T-helper 17 cell (primary cell): ENCODE measurements around the gene HBM. TPM values are rescaled to one million over a fixed set of nuclear protein-coding genes. Genes with fewer than 3 reads are reported as not detected.
"Not testable (repeated sequence)": the region's sequence is repeated elsewhere in the genome, so short reads cannot be mapped to it uniquely, and the experiment has no call there.

Experiments
- ATAC-seq: fragments of 150-1000 bp; cut with Tn5 transposase; 2 replicates; pipeline ENCODE4 v1.10.0; 2021; ENCODE audit warnings: mild to moderate bottlenecking, moderate library complexity
- DNase-seq, 3 donors: peaks; one replicate each; pipeline versions ENCODE4 v3.0.0 to v3.0.0-alpha.2; 2020 to 2021
- H3K9me3 ChIP-seq: one replicate; pipeline ENCODE4 v1.7.0; 2013; ENCODE audit warnings: low read length, mild to moderate bottlenecking; ENCODE audit not compliant: control insufficient read depth, poor library complexity, severe bottlenecking
- H3K27ac Mint-ChIP-seq: one replicate; pipeline ENCODE4 v1.8.0; 2022; ENCODE audit warnings: mild to moderate bottlenecking, moderate library complexity, mixed read lengths
- H3K27me3 Mint-ChIP-seq: one replicate; pipeline ENCODE4 v1.8.0; 2022; ENCODE audit warnings: mixed read lengths
- H3K36me3 Mint-ChIP-seq: one replicate; pipeline ENCODE4 v1.8.0; 2022; ENCODE audit warnings: low read depth, mixed read lengths
- H3K4me1 Mint-ChIP-seq: one replicate; pipeline ENCODE4 v1.8.0; 2022; ENCODE audit warnings: mild to moderate bottlenecking, mixed read lengths
- H3K4me3 Mint-ChIP-seq: one replicate; pipeline ENCODE4 v1.8.0; 2022; ENCODE audit warnings: mild to moderate bottlenecking, moderate library complexity, mixed read lengths
- total RNA-seq, 4 donors: library from RNA in 2 of 4; stranded (reverse) in 2 of 4; gene quantifications; one replicate each; pipeline ENCODE4 v1.2.3 and lab custom pipeline; 2022 to 2026

The HBM gene
- total RNA-seq, 2 donors from 2014 or later: not detected

DNA sequence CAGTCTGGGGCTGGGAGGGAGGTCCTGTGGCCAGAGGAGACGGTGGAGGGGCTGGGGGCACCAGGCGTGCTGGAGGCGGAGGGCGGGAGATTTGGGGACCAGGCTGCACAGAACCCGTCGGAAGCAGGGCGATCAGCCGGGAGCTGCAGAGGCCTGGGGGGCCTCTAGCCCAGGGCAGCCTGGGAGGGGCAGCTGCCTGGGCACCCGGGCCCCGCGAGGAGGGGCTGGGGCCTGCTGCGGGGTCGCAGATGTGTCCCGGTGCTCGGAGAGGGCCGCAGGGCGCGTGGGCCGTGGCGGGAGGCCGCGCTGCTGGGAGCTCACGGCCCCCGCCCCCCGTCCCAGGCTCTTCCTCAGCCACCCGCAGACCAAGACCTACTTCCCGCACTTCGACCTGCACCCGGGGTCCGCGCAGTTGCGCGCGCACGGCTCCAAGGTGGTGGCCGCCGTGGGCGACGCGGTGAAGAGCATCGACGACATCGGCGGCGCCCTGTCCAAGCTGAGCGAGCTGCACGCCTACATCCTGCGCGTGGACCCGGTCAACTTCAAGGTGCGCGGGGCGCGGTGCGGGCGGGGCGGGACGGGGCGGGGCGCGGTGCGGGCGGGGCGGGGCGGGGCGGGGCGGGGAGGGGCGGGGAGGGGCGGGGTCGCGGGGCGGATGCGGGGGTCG is 12.1 kb upstream of the HBM start:
- Mint-ChIP-seq H3K4me3 (peak overlapping the region; percentile 75), H3K27me3 (peaks cover 41% of the 10 kb centered on the region)
- DNase-seq, H3K27ac Mint-ChIP-seq, H3K4me1 Mint-ChIP-seq, H3K36me3 Mint-ChIP-seq, H3K9me3 ChIP-seq: not testable (repeated sequence)
- ATAC-seq: peak; percentile 41

- Mint-ChIP-seq H3K4me1 (peaks cover 10% of the 10 kb centered on the region), H3K4me3 (peak overlapping the region; percentile 75), H3K36me3 (no peaks in the 10 kb centered on the region), H3K27ac (no peak overlapping the region), H3K27me3 (peaks cover 40% of the 10 kb centered on the region)
- H3K9me3 ChIP-seq: no peaks in the 10 kb centered on the region
- no peak for DNase-seq
- ATAC-seq: no peak
Observed at GRCh38 chr16:154217-155030, 11.4 kb upstream of the HBM start.

DNA sequence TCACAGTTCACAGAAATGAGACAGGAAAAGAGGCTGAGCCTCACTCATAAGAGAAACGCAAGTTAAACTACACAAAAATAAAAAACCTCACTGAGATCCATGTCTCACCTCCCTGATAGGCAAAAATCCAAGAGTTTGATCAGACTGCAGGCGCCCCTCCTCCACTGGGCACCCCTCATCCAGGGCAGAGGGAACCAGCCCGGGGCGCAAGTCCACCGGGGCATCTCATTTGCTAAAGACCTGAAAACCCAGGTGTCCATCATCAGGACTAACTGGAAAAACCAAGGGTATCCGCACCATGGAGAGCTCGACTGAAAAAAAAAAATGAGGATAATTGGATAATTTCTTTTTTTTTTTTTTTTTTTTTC is 10.8 kb upstream of the HBM start:
- Mint-ChIP-seq H3K36me3 (no peaks in the 10 kb centered on the region), H3K4me1 (peaks cover 11% of the 10 kb centered on the region), H3K27ac (no peak overlapping the region), H3K4me3 (peak overlapping the region; percentile 75), H3K27me3 (peaks cover 39% of the 10 kb centered on the region)
- DNase-seq (no peak), ATAC-seq (no peak)
- no peaks in the 10 kb centered on the region for H3K9me3 ChIP-seq

DNA sequence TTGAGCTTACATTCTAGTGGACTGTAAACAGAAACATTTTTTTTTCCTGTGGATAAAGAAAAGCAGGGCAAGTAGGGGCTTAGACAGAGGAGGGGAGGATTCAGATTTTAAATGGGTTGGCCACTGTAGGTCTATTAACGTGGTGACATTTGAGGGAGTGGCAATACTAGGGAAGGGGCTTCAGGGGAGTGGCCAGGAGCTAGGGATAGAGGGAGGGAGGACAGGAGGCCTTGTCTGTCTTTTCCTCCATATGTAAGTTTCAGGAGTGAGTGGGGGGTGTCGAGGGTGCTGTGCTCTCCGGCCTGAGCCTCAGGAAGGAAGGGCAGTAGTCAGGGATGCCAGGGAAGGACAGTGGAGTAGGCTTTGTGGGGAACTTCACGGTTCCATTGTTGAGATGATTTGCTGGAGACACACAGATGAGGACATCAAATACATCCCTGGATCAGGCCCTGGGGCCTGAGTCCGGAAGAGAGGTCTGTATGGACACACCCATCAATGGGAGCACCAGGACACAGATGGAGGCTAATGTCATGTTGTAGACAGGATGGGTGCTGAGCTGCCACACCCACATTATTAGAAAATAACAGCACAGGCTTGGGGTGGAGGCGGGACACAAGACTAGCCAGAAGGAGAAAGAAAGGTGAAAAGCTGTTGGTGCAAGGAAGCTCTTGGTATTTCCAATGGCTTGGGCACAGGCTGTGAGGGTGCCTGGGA is 6.5 kb upstream of the HBM start:
- H3K4me3 Mint-ChIP-seq: no peak overlapping the region
- peaks cover 2% of the 10 kb centered on the region for H3K36me3 Mint-ChIP-seq
- H3K27me3 Mint-ChIP-seq: peaks cover 40% of the 10 kb centered on the region
- H3K4me1 Mint-ChIP-seq: peaks cover 8% of the 10 kb centered on the region
- H3K9me3 ChIP-seq: no peaks in the 10 kb centered on the region
- DNase-seq (no peak), ATAC-seq (no peak)
- H3K27ac Mint-ChIP-seq: no peak overlapping the region

DNA sequence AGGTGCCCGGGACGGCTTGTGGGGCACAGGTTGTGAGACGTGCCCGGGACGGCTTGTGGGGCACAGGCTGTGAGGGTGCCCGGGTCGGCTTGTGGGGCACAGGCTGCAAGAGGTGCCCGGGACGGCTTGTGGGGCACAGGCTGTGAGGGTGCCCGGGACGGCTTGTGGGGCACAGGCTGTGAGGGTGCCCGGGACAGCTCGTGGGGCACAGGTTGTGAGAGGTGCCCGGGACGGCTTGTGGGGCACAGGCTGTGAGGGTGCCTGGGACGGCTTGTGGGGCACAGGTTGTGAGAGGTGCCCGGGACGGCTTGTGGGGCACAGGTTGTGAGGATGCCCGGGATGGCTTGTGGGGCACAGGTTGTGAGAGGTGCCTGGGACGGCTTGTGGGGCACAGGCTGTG is 5.5 kb upstream of the HBM start:
- not testable (repeated sequence) for ATAC-seq, H3K4me3 Mint-ChIP-seq, H3K27ac Mint-ChIP-seq, DNase-seq, H3K36me3 Mint-ChIP-seq, H3K4me1 Mint-ChIP-seq, H3K9me3 ChIP-seq
- H3K27me3 Mint-ChIP-seq: peaks cover 34% of the 10 kb centered on the region

DNA sequence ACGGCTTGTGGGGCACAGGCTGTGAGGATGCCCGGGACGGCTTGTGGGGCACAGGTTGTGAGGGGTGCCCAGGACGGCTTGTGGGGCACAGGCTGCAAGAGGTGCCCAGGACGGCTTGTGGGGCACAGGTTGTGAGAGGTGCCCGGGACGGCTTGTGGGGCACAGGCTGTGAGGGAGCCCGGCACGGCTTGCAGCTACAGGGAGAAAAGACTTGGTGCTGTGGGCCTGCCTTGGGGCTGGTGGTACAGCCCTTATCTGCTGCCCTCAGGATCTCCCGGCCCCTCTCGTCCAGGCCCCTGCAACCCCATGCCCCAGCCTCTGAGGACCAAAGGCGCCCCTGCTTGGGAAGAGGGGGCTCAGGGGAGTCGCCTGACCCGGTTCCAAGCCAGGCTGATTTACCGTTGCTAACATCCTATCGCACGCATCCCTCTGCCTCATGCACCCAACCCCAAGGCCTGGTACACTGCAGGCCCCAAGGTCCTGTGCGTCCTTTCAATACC is 5.0 kb upstream of the HBM start:
- H3K27ac Mint-ChIP-seq: no peak overlapping the region
- H3K36me3 Mint-ChIP-seq: peaks cover 2% of the 10 kb centered on the region
- no peaks in the 10 kb centered on the region for H3K9me3 ChIP-seq
- H3K27me3 Mint-ChIP-seq: peaks cover 29% of the 10 kb centered on the region
- no peak overlapping the region for H3K4me3 Mint-ChIP-seq
- DNase-seq (no peak), ATAC-seq (no peak)
- peaks cover 6% of the 10 kb centered on the region for H3K4me1 Mint-ChIP-seq

DNA sequence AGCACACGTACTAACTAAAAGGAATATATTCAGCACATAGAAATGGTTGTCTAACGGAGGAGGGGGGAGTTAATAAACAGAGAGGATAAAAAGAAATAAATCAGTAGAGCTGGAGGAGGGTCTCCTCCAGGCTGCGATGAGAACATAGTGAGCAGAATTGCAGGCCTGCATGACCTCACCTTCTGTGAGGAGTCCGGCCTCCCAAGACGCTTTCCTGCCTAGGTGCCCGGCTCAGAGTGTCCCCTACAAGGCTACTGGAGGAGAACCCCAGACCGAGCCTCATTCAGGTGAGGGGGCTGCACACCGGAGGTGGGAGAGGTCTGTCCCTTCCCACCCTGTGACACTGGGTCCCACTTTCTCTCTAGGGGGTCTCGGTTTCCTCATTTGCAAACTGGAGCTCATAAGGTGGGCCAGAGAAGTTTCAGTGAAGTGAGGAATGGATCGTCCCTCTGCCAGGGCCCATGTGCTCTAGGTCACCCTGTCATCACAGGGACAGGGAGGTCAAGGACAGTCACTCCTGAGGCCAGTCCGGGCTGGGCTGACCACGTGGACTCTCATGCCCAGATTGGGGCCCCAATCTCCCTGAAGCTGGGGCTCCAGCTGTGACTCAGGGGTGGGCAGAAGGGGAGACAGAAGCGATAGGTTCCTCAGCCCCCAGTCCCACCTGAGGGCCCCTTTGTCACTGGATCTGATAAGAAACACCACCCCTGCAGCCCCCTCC is 3.3 kb upstream of the HBM start:
- no peaks in the 10 kb centered on the region for H3K9me3 ChIP-seq
- Mint-ChIP-seq H3K4me1 (peaks cover 9% of the 10 kb centered on the region), H3K27ac (no peak overlapping the region), H3K4me3 (no peak overlapping the region), H3K36me3 (peaks cover 2% of the 10 kb centered on the region), H3K27me3 (peaks cover 28% of the 10 kb centered on the region)
- ATAC-seq (no peak), DNase-seq (no peak)

- not testable (repeated sequence) for H3K9me3 ChIP-seq, H3K4me3 Mint-ChIP-seq
Observed at GRCh38 chr16:163139-163538, 2.6 kb upstream of the HBM start.

GRCh38 chr16:163696-164095 is 2.1 kb upstream of the HBM start:
- H3K36me3 Mint-ChIP-seq, H3K27ac Mint-ChIP-seq, DNase-seq, H3K9me3 ChIP-seq, ATAC-seq: not testable (repeated sequence)
- Mint-ChIP-seq H3K4me3 (peak overlapping the region; percentile 19), H3K27me3 (peaks cover 29% of the 10 kb centered on the region), H3K4me1 (peaks cover 10% of the 10 kb centered on the region)

More at GRCh38 chr16:163139-163538, 2.6 kb upstream of the HBM start:
- not testable (repeated sequence) for ATAC-seq, H3K36me3 Mint-ChIP-seq, H3K4me1 Mint-ChIP-seq, H3K27ac Mint-ChIP-seq, DNase-seq
- peaks cover 28% of the 10 kb centered on the region for H3K27me3 Mint-ChIP-seq

DNA sequence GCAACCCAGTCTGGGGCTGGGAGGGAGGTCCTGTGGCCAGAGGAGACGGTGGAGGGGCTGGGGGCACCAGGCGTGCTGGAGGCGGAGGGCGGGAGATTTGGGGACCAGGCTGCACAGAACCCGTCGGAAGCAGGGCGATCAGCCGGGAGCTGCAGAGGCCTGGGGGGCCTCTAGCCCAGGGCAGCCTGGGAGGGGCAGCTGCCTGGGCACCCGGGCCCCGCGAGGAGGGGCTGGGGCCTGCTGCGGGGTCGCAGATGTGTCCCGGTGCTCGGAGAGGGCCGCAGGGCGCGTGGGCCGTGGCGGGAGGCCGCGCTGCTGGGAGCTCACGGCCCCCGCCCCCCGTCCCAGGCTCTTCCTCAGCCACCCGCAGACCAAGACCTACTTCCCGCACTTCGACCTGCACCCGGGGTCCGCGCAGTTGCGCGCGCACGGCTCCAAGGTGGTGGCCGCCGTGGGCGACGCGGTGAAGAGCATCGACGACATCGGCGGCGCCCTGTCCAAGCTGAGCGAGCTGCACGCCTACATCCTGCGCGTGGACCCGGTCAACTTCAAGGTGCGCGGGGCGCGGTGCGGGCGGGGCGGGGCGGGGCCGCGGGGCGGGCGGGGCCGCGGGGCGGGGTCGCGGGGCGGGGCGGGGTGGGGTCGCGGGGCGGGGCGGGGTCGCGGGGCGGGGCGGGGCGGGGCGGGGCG is 1.5 kb upstream of the HBM start:
- H3K9me3 ChIP-seq, H3K36me3 Mint-ChIP-seq, H3K27ac Mint-ChIP-seq, H3K4me3 Mint-ChIP-seq, DNase-seq: not testable (repeated sequence)
- ATAC-seq: peak; percentile 31
- Mint-ChIP-seq H3K4me1 (peaks cover 11% of the 10 kb centered on the region), H3K27me3 (peaks cover 28% of the 10 kb centered on the region)

GRCh38 chr16:164827-165538 is 795 bp upstream of the HBM start:
- Mint-ChIP-seq H3K36me3 (peaks cover 2% of the 10 kb centered on the region), H3K4me1 (peaks cover 9% of the 10 kb centered on the region)

More at GRCh38 chr16:164827-165538, 795 bp upstream of the HBM start:
- Mint-ChIP-seq H3K4me3 (peak overlapping the region; percentile 70), H3K27me3 (peaks cover 28% of the 10 kb centered on the region), H3K27ac (no peak overlapping the region)
- DNase-seq (no peak), ATAC-seq (peak; percentile 35)
- H3K9me3 ChIP-seq: no peaks in the 10 kb centered on the region
